Fibroblast of pulmonary artery (primary cell): ENCODE results near the gene TMPRSS9.
"Not testable (repeated sequence)": the region's sequence is repeated elsewhere in the genome, so short reads cannot be mapped to it uniquely, and the experiment has no call there.

Experiments
- DNase-seq: peaks from one replicate; pipeline ENCODE4 v3.0.0-alpha.2; 2010; ENCODE audit warnings: low read depth
- H3K4me3 ChIP-seq: replicated peaks from 2 replicates; pipeline ENCODE4 v1.5.1; 2011; ENCODE audit warnings: low read depth, mild to moderate bottlenecking, control low read depth, low read length, moderate library complexity
- TF ChIP-seq, protein P1 (sequence below): IDR thresholded peaks from 2 replicates; pipeline ENCODE4 v1.5.1; 2011; ENCODE audit warnings: mild to moderate bottlenecking, control low read depth, low read length, inconsistent platforms; ENCODE audit errors: missing control alignments

The TMPRSS9 gene

GRCh38 chr19:2458054-2458453 lies 98.0 kb downstream of the TMPRSS9 start:
- TF ChIP-seq, protein P1, sequence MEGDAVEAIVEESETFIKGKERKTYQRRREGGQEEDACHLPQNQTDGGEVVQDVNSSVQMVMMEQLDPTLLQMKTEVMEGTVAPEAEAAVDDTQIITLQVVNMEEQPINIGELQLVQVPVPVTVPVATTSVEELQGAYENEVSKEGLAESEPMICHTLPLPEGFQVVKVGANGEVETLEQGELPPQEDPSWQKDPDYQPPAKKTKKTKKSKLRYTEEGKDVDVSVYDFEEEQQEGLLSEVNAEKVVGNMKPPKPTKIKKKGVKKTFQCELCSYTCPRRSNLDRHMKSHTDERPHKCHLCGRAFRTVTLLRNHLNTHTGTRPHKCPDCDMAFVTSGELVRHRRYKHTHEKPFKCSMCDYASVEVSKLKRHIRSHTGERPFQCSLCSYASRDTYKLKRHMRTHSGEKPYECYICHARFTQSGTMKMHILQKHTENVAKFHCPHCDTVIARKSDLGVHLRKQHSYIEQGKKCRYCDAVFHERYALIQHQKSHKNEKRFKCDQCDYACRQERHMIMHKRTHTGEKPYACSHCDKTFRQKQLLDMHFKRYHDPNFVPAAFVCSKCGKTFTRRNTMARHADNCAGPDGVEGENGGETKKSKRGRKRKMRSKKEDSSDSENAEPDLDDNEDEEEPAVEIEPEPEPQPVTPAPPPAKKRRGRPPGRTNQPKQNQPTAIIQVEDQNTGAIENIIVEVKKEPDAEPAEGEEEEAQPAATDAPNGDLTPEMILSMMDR, result no peak
- no peak for DNase-seq
- H3K4me3 ChIP-seq, result no peak overlapping the region

- not testable (repeated sequence) for DNase-seq, H3K4me3 ChIP-seq
Observed at GRCh38 chr19:2458776-2459175, 98.7 kb downstream of the TMPRSS9 start.

DNA sequence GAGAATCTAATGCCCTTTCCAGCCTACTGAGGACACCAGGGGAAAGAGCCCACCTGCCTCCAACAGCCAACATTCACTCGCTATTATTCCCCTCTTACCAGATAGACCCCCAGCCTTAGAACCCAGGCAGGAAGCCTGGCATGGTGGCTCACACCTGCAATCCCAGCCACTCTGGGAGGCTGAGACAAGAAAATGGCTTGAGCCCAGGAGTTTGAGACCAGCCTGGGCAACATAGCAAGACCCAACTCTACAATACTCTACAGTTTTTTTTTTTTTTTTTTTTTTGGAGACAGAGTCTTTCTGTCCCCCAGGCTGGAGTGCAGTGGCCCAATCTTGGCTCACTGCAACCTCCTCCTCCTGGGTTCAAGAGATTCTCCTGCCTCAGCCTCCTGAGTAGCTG lies 100.2 kb downstream of the TMPRSS9 start:
- no peak overlapping the region for H3K4me3 ChIP-seq
- TF ChIP-seq, protein P1, result no peak
- DNase-seq, result no peak

- TF ChIP-seq, protein P1, result peak; percentile 20
- peak overlapping the region; percentile 73 for H3K4me3 ChIP-seq
- DNase-seq, result peak; percentile 55
Observed at GRCh38 chr19:2461751-2462634, 101.9 kb downstream of the TMPRSS9 start.

DNA sequence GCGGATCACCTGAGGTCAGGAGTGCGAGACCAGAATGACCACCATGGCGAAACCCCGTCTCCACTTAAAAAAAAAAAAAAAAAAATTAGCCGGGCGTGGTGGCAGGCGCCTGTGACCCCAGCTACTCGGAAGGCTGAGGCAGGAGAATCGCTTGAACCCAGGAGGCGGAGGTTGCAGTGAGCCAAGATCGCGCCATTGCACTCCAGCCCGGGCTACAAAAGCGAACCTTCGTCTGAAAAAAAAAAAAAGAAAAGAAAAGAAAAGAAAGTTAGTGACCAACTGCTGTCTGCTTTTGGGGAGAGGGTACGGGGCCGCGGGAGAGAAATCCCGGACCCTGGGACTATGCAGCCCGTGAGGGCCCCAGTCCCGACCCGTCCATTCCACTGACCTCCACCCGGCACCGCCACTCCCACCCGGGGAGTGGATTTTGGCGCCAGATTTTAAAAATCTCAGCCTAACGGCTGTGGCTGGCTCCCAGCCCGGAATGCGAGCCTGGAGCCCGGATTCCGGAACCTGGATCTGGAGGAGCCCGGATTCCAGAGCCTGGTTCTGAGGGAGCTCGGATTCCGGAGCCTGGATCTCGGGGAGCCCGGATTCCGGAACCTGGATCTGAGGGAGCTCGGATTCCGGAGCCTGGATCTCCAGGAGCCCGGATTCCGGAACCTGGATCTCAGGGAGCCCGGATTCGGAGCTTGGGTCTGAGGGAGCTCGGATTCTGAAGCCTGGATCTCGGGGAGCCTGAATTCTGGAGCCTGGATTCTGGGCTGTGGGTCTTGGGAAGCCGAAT lies 102.8 kb downstream of the TMPRSS9 start:
- peak overlapping the region; percentile 73 for H3K4me3 ChIP-seq

DNA sequence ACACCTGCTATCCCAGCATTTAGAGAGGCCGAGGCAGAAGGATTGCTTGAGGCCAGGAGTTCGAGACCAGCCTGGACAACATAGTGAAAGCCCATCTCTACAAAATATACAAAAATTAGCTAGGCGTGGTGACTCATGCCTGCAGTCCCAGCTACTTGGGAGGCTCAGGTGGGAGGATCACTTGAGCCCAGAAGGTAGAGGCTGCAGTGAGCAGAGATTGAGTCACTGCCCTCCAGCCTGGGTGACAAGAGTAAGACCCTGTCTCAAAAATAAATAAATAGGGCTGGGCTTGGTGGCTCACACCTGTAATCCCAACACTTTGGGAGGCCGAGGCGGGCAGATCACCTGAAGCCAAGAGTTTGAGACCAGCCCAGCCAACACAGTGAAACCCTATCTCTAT lies 103.6 kb downstream of the TMPRSS9 start:
- not testable (repeated sequence) for DNase-seq, H3K4me3 ChIP-seq

More for the DNA sequence above, 102.8 kb downstream of the TMPRSS9 start:
- DNase-seq, result peak; percentile 96
- TF ChIP-seq, protein P1, result no peak

GRCh38 chr19:2464389-2464788 lies 104.3 kb downstream of the TMPRSS9 start:
- no peak for DNase-seq
- no peak overlapping the region for H3K4me3 ChIP-seq
- TF ChIP-seq, protein P1, result no peak
